ENCODE data around the gene MEPCE. TPM values are rescaled to one million over a fixed set of nuclear protein-coding genes. Genes with fewer than 3 reads are reported as not detected.

Gene MEPCE
- total RNA-seq, 1 donor from 2014 or later: 38.3 TPM

GRCh38 chr7:100393233-100393905, 36.3 kb upstream of the MEPCE start:
- Histone ChIP-seq H3K4me3 (no peak overlapping the region), H3K9me3 (no peaks in the 10 kb centered on the region), H3K27ac (no peak overlapping the region), H3K36me3 (no peaks in the 10 kb centered on the region), H3K4me1 (no peaks in the 10 kb centered on the region), H3K27me3 (no peaks in the 10 kb centered on the region)
- TF ChIP-seq POLR2AphosphoS5 (IDR thresholded peaks at IDR 0.05; ENCODE audit: insufficient read depth in 1 of 2, low read depth in 1 of 2): no peak
- TF ChIP-seq, protein P1, sequence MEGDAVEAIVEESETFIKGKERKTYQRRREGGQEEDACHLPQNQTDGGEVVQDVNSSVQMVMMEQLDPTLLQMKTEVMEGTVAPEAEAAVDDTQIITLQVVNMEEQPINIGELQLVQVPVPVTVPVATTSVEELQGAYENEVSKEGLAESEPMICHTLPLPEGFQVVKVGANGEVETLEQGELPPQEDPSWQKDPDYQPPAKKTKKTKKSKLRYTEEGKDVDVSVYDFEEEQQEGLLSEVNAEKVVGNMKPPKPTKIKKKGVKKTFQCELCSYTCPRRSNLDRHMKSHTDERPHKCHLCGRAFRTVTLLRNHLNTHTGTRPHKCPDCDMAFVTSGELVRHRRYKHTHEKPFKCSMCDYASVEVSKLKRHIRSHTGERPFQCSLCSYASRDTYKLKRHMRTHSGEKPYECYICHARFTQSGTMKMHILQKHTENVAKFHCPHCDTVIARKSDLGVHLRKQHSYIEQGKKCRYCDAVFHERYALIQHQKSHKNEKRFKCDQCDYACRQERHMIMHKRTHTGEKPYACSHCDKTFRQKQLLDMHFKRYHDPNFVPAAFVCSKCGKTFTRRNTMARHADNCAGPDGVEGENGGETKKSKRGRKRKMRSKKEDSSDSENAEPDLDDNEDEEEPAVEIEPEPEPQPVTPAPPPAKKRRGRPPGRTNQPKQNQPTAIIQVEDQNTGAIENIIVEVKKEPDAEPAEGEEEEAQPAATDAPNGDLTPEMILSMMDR (IDR thresholded peaks at IDR 0.05): no peak
- no peak for TF ChIP-seq POLR2A (IDR thresholded peaks at IDR 0.05)
- intact Hi-C loops (cut with DNase I): no loop called here
- DNase-seq (ENCODE audit: extremely low spot score in 2 of 2): no peak

DNA sequence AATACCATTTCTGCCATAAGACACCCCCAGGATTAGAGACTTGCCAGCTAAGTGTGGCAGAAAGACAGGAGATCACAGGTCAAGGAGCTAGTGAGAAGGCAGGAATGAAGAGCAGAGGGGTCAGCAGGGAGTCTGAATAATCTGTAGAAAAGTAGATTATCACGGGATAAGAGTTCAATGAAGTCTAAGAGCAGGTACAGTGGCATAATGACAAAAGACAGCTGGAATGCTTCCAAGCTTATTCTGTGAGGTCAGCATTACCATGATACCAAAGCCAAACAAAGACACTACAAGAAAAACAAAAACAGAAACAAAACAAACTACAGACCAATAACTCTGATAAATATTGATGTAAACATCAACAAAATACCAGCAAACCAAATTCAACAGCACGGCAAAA, 35.6 kb upstream of the MEPCE start:
- no peak for DNase-seq (ENCODE audit: extremely low spot score in 2 of 2)
- intact Hi-C loops (cut with DNase I): no loop called here
- H3K27me3 ChIP-seq: no peaks in the 10 kb centered on the region
- H3K4me1 ChIP-seq: no peaks in the 10 kb centered on the region
- TF ChIP-seq POLR2A (IDR thresholded peaks at IDR 0.05) (no peak), POLR2AphosphoS5 (IDR thresholded peaks at IDR 0.05; ENCODE audit: insufficient read depth in 1 of 2, low read depth in 1 of 2) (no peak)
- TF ChIP-seq, protein P1 (IDR thresholded peaks at IDR 0.05): no peak
- H3K4me3 ChIP-seq: no peak overlapping the region
- H3K27ac ChIP-seq: no peak overlapping the region
- H3K36me3 ChIP-seq: no peaks in the 10 kb centered on the region
- no peaks in the 10 kb centered on the region for H3K9me3 ChIP-seq

DNA sequence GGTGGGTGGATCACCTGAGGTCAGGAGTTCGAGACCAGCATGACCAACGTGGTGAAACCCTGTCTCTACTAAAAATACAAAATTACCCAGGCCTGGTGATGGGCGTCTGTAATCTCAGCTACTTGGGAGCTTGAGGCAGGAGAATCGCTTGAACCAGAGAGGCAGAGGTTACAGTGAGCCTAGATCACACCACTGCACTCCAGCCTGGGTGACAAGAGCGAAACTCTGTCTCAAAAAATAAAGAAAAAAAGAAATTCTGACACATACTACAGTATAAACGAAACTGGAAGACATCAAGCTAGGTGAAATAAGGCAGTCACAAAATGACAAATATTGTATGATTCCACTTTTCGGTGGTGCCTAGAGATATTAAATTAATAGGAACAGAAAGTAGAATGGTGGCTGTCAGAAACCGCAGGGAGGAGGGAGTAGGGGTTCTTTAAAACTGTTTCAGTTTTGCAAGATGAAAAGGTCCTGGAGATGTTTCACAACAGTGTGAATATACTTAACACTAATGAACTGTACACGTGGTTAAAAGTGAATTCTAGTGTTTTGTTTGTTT, 33.1 kb upstream of the MEPCE start:
- Histone ChIP-seq H3K9me3 (no peaks in the 10 kb centered on the region), H3K36me3 (no peaks in the 10 kb centered on the region), H3K27ac (no peak overlapping the region), H3K27me3 (no peaks in the 10 kb centered on the region), H3K4me1 (no peaks in the 10 kb centered on the region), H3K4me3 (no peak overlapping the region)
- intact Hi-C loops (cut with DNase I): no loop called here
- no peak for DNase-seq (ENCODE audit: extremely low spot score in 2 of 2)
- TF ChIP-seq POLR2AphosphoS5 (IDR thresholded peaks at IDR 0.05; ENCODE audit: insufficient read depth in 1 of 2, low read depth in 1 of 2) (no peak), POLR2A (IDR thresholded peaks at IDR 0.05) (no peak)
- TF ChIP-seq, protein P1 (IDR thresholded peaks at IDR 0.05): no peak

DNA sequence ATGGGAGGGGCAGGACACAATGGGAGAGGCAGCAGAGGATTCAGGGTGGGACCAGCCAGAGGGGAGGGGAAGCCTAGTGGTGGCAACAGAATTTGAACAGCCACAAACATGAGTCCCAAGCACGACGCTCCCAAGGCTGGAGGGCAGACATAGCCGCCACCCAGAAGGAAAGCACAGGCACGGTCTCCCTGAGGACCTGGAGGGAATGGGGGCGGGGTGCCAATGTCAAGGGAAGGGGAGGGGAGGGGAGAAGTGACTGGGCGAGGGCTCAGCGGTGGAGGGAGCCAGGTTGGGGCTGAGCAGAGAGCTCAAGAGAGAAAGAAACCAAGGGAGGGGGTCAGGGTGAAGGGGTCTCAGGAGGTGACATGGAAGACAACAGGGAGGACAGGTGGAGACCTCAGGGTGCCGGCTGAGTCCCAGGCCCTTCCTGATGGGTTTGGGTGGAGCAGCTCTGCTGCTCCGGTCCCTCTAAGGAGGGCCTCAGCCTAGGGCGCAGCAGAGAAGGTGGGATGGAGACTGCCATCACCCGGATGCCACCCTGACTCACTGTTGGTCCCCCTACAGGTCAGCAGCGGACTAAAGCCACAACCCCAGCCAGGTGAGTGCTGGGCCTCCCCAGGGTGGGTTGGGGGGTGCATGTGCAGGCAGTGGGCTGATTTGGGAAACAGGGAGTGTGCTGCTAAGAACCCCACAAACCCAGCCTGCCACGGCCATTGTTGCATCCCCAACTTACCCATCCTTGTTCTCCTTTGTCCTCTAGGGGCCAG, 32.1 kb upstream of the MEPCE start:
- H3K36me3 ChIP-seq: no peaks in the 10 kb centered on the region
- DNase-seq (ENCODE audit: extremely low spot score in 2 of 2): no peak
- no peaks in the 10 kb centered on the region for H3K9me3 ChIP-seq
- TF ChIP-seq POLR2AphosphoS5 (IDR thresholded peaks at IDR 0.05; ENCODE audit: insufficient read depth in 1 of 2, low read depth in 1 of 2): no peak
- no peak for TF ChIP-seq POLR2A (IDR thresholded peaks at IDR 0.05)
- TF ChIP-seq, protein P1 (IDR thresholded peaks at IDR 0.05): no peak
- intact Hi-C loops (cut with DNase I): no loop called here
- H3K27ac ChIP-seq: no peak overlapping the region
- H3K4me1 ChIP-seq: no peaks in the 10 kb centered on the region
- no peaks in the 10 kb centered on the region for H3K27me3 ChIP-seq
- no peak overlapping the region for H3K4me3 ChIP-seq
